GM21786 (cell line): ENCODE measurements around the gene GARIN3.
"Not testable (repeated sequence)": the region's sequence is repeated elsewhere in the genome, so short reads cannot be mapped to it uniquely, and the experiment has no call there.

Source experiments
- ATAC-seq: cut with Tn5 transposase; IDR thresholded peaks from one replicate; pipeline ENCODE4 v1.9.1; 2021; ENCODE audit not compliant: unreplicated experiment

The GARIN3 gene

GRCh38 chr5:157186309-157187045, 20.4 kb upstream of the GARIN3 start:
- no peak for ATAC-seq

DNA sequence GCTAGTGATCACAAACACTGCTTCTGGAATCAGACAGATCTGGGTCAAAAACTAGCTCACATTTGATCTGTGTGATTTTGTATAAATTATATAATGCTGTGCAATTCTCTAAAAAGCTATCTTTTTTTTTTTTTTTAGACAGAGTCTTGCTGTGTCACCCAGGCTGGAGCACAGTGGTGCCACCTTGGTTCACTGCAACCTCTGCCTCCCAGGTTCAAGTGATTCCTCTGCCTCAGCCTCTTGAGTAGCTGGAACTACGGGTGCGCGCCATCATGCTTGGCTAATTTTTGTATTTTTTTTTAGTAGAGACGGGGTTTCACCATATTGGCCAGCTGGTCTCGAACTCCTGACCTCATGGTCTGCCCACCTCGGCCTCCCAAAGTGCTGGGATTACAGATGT, 19.1 kb upstream of the GARIN3 start:
- not testable (repeated sequence) for ATAC-seq

DNA sequence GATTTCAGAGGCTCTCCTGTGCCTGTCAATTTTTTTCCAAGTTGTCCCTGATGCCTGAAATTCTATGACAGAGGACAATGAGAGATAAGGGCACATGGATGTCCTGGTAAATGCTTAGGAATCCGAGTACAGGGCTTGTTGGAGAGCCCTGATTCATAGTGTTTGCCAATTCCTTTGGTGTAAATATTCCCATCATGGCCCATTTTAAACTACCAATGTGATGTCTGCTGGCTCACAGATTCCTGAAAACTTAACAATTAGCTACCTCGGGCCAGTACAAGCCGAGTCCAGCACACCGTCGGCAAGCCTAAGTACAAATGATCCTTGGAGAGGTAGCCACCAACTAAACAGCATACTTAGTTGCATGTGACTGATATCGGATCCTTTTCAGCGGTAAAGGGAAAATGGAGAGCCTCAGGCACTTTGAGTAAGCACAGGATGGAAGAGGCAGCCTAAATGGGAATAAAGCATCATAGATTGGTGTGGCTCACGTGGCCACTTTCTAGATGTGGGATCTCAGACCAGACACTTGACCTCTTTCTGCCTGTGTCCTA, 18.1 kb upstream of the GARIN3 start:
- no peak for ATAC-seq

DNA sequence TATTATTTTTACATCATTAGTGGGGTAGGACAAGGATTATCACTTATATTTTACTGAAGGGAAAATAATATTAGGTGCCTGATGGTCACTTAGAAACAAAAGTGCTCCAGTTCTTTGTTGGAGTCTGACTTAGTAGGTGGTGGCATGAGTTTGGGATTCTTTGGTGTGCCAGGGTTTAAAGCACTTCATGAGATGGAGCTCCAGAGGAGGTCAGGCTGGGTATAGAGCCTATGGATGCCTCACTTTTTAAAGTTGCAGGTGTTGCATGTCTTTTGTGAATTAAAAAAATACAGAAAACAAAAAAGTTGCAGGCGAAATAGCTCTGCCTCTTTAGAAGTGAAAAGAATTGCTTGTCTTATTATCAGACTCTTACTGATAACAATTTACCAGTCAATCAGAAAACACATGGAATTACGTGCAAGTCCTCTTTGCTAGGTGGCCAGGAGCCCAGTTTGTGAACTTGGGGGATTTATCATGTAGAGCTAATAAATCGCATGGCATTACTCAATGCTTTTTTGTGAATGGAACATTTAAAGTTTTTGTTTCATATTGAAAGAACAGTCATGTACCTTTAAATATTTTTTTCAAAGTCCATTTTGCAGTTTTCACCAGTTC, 16.2 kb upstream of the GARIN3 start:
- no peak for ATAC-seq

DNA sequence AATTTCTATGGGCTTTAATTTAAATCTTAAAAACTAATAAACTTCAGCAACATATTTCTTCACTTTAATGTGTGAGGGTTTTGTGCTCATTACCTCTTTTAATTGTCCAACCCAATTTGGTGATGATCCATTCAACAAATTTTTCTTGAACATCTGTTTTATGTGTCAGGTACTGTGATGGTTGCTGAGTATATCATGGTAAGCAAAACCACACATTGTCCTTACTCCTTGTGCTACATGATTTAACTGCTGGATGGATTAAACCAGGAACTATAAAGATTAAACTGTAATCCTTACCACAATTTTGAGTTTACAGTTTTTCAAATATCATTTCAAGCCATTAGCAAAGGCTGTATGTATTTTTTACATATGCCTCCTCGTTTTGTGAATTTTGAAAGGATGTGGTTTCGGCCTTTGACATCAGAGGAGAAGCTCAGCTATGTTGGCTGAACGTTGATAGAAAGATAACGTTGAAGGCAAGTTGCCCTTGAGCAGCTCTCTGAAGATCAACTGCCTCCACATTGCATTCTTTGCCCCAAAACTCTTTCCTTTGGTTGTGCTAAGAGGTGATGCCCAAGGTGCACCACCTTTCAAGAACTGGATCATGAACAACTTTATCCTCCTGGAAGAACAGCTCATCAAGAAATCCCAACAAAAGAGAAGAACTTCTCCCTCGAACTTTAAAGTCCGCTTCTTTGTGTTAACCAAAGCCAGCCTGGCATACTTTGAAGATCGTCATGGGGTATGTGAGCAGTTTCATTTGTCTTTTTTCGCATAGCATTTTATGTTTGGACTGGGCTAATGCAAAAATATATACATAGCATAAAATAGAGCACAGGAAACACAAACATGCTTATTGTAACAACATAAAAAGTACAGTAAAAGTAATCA, 14.6 kb upstream of the GARIN3 start, which contains the start of gene ITK:
ITK (plus strand) TSS at position 467 of the 891 bp plus-strand sequence; CDS start at position 605, 138 bp downstream.
- ATAC-seq, result no peak

DNA sequence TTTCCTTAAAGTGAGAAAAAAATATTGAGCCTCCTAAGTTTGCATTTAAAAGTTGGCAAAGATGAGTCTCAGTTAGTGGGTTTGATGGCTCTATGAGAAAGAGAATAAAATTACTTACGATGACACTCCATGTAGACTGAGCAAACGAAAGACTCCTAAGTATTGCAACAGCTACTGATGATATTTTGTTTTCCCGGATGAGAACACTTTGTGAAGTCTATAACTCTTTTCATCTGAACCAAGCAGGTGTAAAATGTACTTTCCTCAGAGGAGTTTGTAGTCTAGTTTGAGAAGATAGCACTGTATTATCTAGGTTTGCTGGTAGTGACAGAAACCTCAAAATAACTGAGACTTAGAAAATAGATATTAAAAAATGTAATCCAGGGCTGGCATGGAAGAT, 12.9 kb upstream of the GARIN3 start:
- no peak for ATAC-seq

DNA sequence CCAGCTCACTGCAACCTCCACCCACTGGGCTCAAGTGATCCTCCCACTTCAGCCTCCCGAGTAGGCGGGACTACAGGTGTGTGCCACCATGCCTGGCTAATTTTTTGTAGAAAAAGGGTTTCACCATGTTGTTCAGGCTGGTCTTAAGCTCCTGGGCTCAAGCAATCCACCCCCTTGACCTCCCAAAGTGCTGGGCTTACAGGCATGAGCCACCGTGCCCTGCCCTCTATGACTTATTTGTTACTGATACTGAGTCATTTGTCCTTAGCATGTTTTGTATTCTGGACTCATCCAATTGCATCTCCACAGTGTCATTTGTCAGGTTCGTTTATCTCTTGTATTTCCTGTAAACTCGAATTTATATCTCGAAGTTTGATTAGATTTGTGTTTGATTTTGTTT, 11.9 kb upstream of the GARIN3 start:
- ATAC-seq, result no peak

DNA sequence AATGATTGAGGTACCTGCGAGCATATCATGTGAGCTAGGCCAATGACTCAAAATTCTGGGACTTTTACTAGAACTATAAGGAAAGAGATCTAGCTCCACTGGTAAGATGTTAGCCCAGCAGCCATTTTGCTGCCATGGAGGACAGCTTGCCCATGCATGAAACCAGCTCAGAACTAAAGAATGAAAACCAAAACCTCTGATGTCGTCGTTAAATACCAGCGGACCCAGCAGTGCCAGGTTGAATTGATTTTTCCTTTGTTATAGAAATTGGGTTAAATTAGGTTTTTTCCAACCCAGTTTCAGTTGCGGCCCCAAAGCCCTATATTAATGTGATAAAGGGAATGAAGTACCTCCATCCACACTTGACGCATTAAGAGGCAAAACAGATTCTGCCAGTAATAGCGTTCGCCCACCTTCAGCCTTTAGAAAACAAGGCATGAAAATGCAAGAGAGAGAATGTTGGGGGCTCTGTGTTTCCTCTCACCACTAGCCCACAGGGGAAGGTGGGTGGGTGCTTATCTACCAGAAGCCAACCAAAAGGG, 9.1 kb upstream of the GARIN3 start:
- ATAC-seq, result no peak

GRCh38 chr5:157172403-157172802, 6.3 kb upstream of the GARIN3 start:
- peak; percentile 99 for ATAC-seq

DNA sequence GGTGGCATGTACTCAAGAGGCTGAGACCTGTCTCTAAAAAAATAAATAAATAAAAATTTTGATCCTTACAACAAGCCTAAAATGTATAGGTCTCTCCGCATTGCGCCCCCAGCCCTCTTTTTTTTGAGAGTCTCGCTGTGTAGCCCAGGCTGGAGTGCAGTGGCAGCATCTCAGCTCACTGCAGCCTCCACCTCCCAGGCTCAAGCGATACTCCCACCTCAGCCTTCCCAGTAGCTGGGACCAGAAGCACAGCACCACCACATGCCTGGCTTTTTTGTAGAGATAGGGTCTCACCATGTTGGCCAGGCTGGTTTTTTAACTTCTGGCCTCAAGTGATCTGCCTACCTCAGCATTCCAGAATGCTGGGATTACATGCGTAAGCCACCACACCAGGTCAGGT, 2.2 kb upstream of the GARIN3 start:
- ATAC-seq, result no peak

DNA sequence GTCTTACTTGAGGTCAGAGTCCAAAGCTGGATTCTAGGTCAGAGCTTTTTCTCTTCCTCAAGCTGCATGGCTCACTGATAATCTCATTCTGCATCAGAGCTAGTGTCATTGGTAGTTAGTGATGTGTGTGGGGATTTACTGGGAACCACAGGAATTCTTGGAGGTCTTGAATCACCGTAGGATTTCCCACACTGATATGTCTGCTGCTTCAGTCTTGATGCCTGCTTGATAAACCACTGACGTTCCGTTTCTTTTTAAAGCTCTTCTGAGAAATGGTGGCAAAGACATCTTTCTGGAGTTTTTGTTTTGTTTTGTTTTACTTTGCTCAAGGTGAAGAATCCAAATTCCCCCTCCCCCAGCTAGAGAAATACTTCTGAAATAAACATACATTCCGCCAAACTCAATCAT, 1.2 kb upstream of the GARIN3 start:
- ATAC-seq, result no peak

DNA sequence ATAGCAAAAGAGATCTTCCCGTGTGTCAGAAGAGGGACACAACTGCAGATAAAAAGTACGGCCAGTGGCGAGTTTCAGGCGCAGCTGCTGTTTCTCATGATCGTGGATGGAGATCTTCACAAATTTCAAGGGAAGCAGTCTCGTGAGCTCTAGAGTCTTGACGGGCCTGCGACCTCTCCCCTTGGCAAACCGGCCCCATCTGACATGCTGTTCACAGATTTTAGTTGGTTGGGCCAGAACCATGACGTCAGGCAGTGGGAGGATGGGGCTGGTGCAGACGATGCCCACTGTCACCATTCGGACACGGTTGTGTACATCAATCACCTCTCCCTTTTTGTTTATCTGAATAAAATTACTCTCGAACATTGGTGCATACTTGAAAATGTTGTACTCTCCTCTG, 396 bp downstream of the GARIN3 start:
- no peak for ATAC-seq

DNA sequence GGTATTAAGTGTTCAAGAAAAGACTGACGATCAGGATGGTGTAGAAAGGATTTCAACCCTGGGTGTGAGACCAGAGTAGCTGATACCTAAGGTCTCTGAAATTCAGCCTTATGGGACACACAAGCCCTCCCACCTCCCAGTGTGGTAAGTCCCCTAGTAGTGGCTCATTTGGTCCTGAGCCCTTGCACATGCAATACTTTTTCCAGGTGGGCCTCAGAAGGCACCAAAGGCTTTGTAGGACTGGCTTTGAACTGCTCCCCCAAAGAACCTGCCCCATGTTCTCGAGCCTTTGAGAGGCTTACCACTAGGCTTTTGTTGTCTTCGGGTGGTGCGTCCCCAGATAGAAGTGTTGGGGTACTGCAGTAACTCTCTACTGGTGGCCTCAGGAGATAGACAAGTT, 803 bp downstream of the GARIN3 start:
- ATAC-seq, result no peak

DNA sequence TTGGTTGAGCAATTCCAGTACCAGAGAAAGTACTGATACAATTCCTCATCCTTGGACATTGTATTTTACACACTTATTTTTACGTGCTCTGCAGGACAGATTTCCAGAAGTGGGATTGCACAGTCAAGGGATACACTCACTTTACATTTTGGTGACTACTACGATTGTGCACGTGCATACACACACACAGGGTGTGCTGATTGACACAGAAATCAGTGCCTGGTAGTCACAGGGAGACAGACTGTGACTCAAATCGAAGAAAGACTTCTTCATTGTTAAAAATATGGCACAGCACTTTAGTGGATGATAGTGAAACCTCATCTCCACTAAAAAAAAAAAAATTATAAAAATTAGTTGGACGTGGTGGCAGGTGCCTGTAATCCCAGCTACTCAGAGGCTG, 1.5 kb downstream of the GARIN3 start:
- no peak for ATAC-seq

DNA sequence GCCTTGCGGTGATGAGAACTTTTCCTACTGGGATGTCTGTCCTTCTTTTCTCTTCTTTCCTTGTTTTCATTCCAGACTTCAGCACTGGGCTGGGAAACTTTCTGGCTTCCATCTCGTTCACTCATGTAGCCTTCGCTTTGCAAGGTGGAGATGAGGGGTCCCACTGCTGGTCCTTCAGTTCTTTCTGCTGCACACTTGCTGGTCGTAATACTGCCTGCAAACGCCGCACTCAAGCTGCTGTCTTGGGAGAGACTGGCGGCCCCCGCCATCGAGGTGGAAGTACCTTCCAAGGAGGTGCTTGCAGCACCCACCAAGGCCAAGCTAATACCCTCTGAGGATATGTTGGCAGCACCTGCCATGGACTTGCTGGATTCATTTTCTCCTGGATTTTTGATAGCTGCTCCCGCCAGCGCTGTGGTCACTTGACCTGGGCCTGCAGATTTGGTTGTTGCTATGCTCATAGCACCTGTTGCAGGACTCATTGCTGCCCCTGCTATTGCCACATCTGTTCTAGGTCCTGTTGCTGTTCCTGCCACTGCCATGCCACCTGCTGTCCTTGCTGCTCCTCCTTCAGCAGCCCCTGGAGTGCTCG, 3.0 kb downstream of the GARIN3 start:
- no peak for ATAC-seq

GRCh38 chr5:157161996-157162395, 4.1 kb downstream of the GARIN3 start:
- ATAC-seq, result no peak

GRCh38 chr5:157160001-157160400, 6.1 kb downstream of the GARIN3 start:
- ATAC-seq, result no peak

- ATAC-seq, result no peak
These were observed 6.8 kb downstream of the GARIN3 start for GRCh38 chr5:157159209-157159751.

DNA sequence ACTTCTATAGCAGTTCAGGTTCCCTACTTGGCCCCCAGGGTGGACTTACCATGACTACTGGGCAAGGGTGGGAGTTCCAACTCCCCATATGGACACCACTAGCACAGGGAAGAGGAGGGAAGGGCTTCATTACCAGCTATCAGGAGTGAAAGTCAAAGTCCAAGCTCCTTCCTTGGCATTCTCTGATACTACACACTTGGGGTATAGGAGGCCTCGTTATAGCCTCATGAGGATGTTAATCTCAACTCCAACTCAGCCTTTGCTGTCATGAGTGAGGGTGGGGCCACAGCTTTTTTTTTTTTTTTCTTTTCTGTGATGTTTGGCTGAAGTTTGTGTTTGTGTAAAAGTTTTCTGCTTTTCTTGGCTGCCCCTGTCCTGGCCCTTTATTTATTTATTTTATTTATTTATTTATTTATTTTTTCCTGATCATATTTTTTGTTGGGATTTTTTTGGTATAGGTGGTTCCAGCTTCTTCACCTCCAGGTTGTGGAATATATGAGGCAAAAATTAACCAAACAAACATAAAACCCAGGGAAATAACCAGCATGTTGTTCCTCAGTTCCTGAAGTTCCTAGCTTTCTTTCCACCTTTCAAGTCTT, 8.7 kb downstream of the GARIN3 start:
- no peak for ATAC-seq

DNA sequence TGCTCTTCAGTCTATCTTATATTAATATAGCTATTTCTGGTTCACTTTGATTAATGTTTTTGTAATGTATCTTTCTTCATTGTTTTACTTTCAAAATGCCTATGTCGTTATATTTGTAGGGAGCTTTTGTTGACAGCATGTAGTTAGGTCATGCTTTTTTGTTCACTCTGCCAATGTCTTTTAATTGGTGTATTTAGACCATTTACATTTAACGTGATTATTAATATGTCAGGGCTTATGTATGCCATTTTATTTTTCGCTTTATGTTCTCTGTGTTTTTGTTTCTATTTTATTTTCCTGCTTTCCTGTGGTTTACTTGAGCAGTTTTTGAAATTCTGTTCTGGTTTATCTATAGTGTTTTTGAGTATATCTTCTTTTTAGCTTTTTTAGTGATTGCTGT, 10.8 kb downstream of the GARIN3 start:
- ATAC-seq, result no peak
